Kidney (tissue), 14 donors: ENCODE data around the gene DTNB. TPM values are rescaled to one million over a fixed set of nuclear protein-coding genes. Genes with fewer than 3 reads are reported as not detected.

ENCODE experiments used
- DNase-seq, 5 donors: peaks; one replicate each; pipeline ENCODE4 v3.0.0-alpha.2; 2013 to 2020
- FAIRE-seq: peaks from 2 replicates; lab custom pipeline; 2012; peaks lifted over from hg19 to GRCh38; lab: Jason Lieb, UNC
- H3K27ac ChIP-seq, 2 donors: one replicate each; pipeline ENCODE4 v1.7.0; 2013; ENCODE audit warnings: low read depth in 2 of 2, low read length in 2 of 2, inconsistent platforms in 1 of 2
- H3K27me3 ChIP-seq: one replicate; pipeline ENCODE4 v1.7.1; 2013; ENCODE audit warnings: low read length, inconsistent platforms; ENCODE audit not compliant: control insufficient read depth, insufficient read depth
- H3K36me3 ChIP-seq, 3 donors: one replicate each; pipeline versions ENCODE4 v1.7.0 to v1.7.1; 2013; ENCODE audit warnings: low read length in 3 of 3, control low read depth in 1 of 3, inconsistent platforms in 1 of 3; ENCODE audit not compliant: insufficient read depth in 3 of 3, control insufficient read depth in 2 of 3
- H3K4me1 ChIP-seq, 3 donors: one replicate each; pipeline versions ENCODE4 v1.7.0 to v1.7.1; 2013; ENCODE audit warnings: low read length in 3 of 3, inconsistent platforms in 1 of 3, low read depth in 1 of 3; ENCODE audit not compliant: control insufficient read depth in 2 of 3, insufficient read depth in 2 of 3
- H3K4me3 ChIP-seq, 3 donors: one replicate each; pipeline versions ENCODE4 v1.7.0 to v1.8.1; 2013; ENCODE audit warnings: low read length in 3 of 3, control low read depth in 1 of 3, inconsistent platforms in 1 of 3
- H3K9ac ChIP-seq, 3 donors: one replicate each; pipeline versions ENCODE4 v1.7.0 to v1.7.1; 2013; ENCODE audit warnings: low read length in 3 of 3, control low read depth in 1 of 3, inconsistent platforms in 1 of 3
- H3K9me3 ChIP-seq, 3 donors: one replicate each; pipeline versions ENCODE4 v1.7.0 to v1.7.1; 2013; ENCODE audit warnings: low read length in 3 of 3, control low read depth in 1 of 3, inconsistent platforms in 1 of 3; ENCODE audit not compliant: control insufficient read depth in 2 of 3, insufficient read depth in 1 of 3
- intact Hi-C: fragments of 100-400 bp; cut with DNase I; formaldehyde crosslinking; loops from one replicate; pipeline ENCODE4 v1.11.1; 2022
- polyA plus RNA-seq: library from polyadenylated mRNA; stranded (reverse); fragments of 350-450 nt; fragmentation: Illumina TruSeq; extraction: RNeasy Lipid Tissue Mini Kit (QIAGEN cat#74804); gene quantifications from one replicate; pipeline ENCODE4 v1.2.3, GENCODE V29; 2014; ENCODE audit warnings: low read depth, low replicate concordance; ENCODE audit not compliant: insufficient read depth
- total RNA-seq: library from RNA; stranded (reverse); fragmentation: NEBNext Ultra II Directional; extraction: Animal tissue kit (Norgen Biotek cat#: 25700); gene quantifications from one replicate; pipeline ENCODE4 v1.2.1, GENCODE V29; 2021
- TF ChIP-seq, protein P1 (sequence below): IDR thresholded peaks from 3 replicates; pipeline ENCODE4 v1.5.1; 2012; ENCODE audit warnings: mild to moderate bottlenecking, moderate library complexity, borderline replicate concordance; ENCODE audit not compliant: insufficient read depth; ENCODE audit errors: extremely low read depth
- donor health status: control.
- donor health status: control.
- donor health status: control.
- donor health status: control.
- donor health status: control.
- donor health status: DM: yes; HTN: yes; CAD: no.
- donor health status: Normal renal cell carcinoma (clear cell type).

The DTNB gene
- total and polyA plus RNA-seq, 2 donors from 2014 or later: 23.0 to 28.1 TPM

DNA sequence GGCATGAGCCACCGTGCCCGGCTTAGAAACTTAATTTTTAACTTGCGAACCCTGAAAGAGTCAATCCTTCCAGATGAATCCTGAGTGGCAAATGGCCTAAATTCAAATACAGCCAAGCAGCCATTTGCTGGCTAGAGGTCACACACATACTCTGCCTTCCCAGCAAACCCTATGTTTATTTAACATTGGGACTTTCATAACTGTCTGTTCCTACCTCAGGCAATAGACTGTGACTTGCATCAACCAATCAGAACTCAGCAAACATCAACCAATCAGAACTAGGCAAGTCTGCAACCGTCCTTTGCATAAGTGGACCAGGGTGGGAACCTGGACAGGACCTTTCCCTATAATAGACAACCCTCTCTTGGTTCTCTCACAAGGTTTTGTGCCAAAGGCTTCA, 127.5 kb downstream of the DTNB start:
- Histone ChIP-seq H3K27ac (no peak overlapping the region), H3K27me3 (no peaks in the 10 kb centered on the region), H3K9me3 (no peaks in the 10 kb centered on the region), H3K4me1 (peaks cover 0 to 3% (median 3%) of the 10 kb centered on the region in 3 donors), H3K36me3 (no peaks in the 10 kb centered on the region), H3K4me3 (no peak overlapping the region), H3K9ac (no peak overlapping the region)
- no peak for DNase-seq
- TF ChIP-seq, protein P1, sequence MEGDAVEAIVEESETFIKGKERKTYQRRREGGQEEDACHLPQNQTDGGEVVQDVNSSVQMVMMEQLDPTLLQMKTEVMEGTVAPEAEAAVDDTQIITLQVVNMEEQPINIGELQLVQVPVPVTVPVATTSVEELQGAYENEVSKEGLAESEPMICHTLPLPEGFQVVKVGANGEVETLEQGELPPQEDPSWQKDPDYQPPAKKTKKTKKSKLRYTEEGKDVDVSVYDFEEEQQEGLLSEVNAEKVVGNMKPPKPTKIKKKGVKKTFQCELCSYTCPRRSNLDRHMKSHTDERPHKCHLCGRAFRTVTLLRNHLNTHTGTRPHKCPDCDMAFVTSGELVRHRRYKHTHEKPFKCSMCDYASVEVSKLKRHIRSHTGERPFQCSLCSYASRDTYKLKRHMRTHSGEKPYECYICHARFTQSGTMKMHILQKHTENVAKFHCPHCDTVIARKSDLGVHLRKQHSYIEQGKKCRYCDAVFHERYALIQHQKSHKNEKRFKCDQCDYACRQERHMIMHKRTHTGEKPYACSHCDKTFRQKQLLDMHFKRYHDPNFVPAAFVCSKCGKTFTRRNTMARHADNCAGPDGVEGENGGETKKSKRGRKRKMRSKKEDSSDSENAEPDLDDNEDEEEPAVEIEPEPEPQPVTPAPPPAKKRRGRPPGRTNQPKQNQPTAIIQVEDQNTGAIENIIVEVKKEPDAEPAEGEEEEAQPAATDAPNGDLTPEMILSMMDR: no peak
- no peak for FAIRE-seq
- intact Hi-C loops: no loop called here

DNA sequence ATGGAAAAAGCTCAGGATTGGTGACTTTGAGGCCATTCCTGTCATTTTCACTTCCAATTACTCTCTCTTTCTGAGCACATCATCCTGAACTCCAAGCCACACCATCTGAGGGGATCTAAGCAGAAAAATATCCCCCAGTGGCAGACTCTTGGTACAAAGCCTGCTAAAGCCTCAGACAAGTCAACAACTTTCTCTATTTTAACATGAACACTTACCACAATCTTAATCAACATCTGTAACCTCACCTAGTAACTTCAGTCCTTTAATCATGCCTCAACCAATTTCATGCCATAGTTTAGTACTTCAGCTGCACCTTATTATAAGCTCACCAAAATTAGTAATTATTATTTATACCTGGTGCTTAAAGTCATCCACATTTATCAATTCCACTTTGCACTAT, 128.9 kb downstream of the DTNB start:
- TF ChIP-seq, protein P1: no peak
- Histone ChIP-seq H3K9ac (no peak overlapping the region), H3K27me3 (no peaks in the 10 kb centered on the region), H3K4me1 (peaks cover 0 to 3% (median 3%) of the 10 kb centered on the region in 3 donors), H3K9me3 (no peaks in the 10 kb centered on the region), H3K4me3 (no peak overlapping the region), H3K36me3 (no peaks in the 10 kb centered on the region), H3K27ac (peak overlapping the region in 1 of 2 donors; percentile 3)
- FAIRE-seq: no peak
- intact Hi-C loops: no loop called here
- no peak for DNase-seq

DNA sequence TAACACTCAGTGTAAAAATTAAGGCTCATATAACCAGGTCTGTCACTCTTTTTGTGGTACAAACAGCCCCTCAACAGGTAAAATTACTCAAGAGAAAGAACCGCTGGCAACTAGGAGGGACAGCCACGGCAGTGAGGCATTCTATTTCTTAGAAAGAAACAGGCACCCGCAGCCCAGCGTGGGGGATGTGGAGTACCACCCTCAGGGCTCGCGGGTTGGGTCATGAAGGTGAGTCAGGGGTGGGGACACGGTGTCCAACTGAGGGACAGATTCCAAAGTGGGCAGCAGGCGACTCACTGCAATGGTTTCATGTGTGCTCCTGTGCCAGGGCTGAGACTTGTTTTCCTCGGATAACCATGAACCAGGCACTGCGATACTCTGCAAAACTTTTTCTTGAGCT, 129.4 kb downstream of the DTNB start:
- no peak overlapping the region for H3K4me3 ChIP-seq
- H3K4me1 ChIP-seq: peaks cover 0 to 3% (median 3%) of the 10 kb centered on the region in 3 donors
- TF ChIP-seq, protein P1: no peak
- H3K9ac ChIP-seq: no peak overlapping the region
- no peak for FAIRE-seq
- H3K9me3 ChIP-seq: no peaks in the 10 kb centered on the region
- intact Hi-C loops: no loop called here
- H3K27ac ChIP-seq: peak overlapping the region in 1 of 2 donors; percentile 3
- H3K27me3 ChIP-seq: no peaks in the 10 kb centered on the region
- DNase-seq: peak in 2 of 5 donors; percentile 25 to 71
- no peaks in the 10 kb centered on the region for H3K36me3 ChIP-seq

DNA sequence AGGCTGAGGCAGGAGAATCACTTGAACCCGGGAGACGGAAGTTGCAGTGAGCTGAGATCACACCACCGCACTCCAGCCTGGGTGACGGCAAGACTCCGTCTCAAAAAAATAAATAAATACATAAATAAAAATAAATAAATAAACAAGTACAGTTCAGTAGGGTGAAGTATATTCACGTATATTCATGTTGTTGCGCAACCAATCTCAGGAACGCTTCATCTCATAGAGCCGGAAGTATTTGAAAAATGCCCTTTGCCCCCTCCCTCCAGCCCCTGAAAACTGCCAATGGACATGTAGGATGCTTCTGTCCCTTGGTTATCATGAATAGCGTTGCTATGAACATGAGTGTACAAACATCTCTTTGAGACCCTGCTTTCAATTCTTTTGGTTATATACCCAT, 132.0 kb downstream of the DTNB start:
- intact Hi-C loops: no loop called here
- Histone ChIP-seq H3K27ac (no peak overlapping the region), H3K4me1 (no peaks in the 10 kb centered on the region), H3K27me3 (no peaks in the 10 kb centered on the region), H3K4me3 (no peak overlapping the region), H3K9ac (no peak overlapping the region), H3K36me3 (no peaks in the 10 kb centered on the region), H3K9me3 (no peaks in the 10 kb centered on the region)
- TF ChIP-seq, protein P1: no peak
- FAIRE-seq (no peak), DNase-seq (no peak)
